Dedifferentiated amniotic fluid mesenchymal stem cell (primary cell): ENCODE results near the gene KIF7.

Source experiments
- DNase-seq: peaks from one replicate; pipeline ENCODE4 v3.0.0-alpha.2; 2016; ENCODE audit errors: extremely low spot score

Gene KIF7

DNA sequence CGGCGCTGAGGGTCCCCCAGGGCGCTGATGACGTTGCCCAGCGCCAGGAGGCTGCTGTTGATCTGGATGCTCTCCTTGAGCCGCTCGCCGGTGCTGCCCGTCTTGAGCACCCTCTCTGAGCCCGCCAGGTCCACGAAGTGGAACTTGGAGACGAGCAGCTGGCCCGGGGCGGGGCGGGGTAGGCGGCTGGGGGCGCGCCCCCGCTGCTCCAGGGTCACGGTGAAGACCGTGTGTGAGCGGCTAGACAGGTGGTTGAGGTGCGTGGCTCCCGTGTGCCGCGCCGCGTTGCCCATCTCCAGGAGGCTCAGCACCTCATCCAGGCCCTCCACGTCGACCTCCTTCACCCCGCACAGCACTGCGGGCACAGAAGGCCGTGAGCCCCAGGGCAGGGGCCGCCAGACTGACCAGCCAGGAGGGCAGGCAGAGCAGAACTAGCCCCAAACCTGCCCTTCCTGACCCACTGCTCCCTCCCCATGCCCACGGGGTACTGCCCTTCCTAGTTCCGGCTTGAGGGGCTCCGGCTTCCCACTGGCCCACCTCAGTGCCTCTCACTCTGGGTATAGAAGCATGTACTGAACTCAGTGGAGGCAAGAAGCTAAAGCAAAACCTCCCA lies 6.1 kb downstream of the KIF7 start:
- no peak for DNase-seq

DNA sequence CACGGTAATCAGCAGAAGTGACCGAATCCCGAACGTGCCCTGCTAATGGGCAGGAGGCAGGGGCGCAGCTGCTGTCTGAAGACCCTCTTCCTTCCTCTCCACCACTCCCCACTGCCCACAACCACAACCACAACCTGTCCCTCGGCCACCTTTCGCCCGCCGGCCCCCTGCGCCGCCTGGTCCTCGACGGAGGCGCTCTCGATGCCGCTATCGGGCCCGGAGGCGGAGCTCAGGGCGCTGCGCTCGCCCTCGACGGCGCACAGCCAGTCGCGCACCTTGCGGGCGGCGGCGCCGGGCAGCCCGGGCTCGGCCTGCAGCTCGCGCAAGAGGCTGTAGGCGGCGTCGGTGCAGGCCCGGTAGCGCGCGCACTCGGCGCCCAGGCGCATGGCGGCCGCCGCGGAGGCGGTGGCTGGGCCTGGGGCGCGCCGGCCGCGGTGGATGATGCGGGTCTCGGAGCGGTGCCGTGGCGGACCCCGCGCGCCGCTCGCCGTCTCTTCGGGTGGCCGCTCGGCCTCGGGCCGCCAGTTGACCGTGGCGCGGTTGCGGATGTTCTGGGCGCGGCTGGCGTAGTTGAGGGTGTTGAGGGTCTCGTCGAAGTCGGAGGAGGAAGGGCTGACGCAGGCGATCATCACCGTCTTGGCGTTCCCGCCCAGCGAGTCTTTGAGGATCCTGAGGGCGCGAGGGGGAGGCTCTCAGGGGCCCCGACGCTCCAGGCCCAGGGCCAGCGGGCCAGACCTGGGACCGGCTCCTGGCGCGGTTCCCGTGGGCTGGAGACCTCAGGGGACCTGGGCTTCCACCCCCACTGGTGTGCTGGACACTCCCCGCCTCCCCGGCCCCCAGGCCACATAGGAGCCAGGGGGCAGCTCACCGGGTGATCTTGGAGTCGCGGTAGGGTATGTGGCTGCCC lies 6.9 kb downstream of the KIF7 start:
- DNase-seq: no peak

DNA sequence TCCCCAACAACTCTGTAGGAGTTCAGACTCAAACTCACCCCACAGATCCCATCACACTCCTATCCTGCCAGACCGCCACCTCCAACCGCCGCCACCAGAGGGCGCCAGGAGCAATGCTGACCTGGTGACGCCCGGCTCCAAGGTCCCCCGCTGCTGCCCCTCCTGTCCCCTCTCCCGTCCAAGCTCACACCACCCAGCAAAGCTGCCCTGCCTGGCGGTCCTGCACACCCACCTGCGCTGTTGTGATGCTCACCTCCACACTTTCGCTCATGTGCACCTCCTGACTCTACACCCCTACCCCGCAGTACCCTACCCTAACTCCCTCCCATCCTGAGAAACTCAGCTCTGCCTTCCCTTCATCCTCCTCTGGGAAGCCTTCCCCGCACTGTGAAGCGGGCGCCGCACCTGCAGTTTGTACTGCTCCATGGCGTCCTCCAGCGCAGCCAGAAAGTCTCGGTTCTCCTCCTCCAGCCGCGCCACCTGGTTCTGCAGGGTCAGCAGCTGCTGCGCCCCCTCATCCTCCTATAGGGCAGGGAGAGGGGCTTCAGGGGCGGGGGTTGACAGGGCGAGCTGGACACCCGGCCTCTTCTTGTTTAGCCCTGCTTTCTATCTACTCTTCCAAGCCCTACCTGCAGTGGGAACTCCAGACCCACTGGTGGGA lies 7.9 kb downstream of the KIF7 start:
- peak; percentile 27 for DNase-seq

DNA sequence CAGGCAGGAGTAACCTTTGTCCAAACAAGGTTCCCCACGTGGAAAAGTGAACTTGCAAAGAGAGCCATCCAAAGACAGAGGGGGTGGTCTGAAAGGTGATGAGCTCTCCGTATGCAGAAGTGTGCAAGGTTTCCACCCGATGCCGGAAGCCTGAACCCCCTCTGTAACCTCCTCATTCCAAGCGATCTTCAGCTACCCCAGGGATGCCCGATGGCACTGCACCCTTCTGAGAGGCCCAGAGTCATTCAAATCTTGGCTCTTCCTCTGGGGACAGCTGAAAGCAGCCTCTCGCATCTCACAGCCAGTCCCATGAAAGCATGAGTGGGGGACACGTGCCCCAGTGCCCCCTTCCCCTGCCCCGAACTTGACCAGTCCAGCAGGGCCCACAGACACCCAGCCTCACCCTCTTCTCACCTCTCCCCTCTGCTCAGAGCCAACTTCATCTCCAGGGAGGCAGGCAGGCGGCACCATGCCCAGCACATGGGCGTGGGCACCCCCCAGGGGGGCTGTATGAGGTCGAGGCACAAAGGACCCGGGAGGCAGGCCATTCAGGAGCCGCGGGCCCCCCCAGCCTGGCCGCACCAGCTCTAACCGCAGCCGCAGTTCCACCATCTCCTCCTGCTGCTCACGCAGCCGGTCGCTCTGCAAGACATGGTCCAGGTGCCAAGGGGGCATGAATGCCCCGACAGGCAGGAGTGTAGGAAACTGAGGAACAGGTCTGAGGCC lies 8.7 kb downstream of the KIF7 start:
- DNase-seq: no peak

DNA sequence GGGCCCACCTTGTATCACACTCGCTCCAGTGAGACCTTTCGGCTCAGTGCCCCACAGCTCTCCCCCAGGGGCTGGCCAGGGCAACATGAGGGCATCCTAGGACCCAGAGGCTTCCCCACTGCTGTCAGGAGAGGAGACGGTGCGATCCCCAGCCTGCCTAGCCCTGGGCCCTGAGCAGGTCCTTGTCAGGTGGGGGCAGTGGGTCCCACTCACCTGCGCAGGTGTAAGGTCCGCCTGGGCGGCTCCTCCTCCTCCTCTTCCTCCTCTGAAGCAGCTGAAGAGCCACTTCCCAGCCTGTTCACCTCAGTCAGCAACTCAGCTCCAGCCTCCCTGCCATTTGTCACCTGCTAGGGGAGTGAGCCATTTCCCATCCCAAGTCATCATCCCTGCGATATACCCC lies 9.6 kb downstream of the KIF7 start:
- no peak for DNase-seq

DNA sequence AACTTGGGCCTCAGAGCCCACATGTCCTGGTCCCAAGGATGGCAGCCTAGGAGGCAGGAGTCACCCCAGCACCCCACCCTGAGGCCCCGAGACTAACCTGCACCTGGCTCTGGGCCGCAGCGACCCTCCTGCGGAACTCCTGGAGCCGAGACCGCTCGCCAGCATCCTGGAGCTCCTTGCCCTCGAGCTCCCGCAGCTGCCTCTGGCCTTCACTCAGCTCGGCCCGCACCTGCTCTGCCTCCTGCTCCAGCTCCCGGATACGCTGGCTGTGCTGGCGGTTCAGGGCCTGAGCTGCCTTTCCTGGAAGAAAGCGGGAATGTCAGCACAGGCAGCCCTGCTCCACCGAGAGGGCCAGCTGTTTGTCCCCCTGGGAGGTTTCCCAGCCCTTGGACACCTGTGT lies 13.2 kb downstream of the KIF7 start:
- DNase-seq: no peak

DNA sequence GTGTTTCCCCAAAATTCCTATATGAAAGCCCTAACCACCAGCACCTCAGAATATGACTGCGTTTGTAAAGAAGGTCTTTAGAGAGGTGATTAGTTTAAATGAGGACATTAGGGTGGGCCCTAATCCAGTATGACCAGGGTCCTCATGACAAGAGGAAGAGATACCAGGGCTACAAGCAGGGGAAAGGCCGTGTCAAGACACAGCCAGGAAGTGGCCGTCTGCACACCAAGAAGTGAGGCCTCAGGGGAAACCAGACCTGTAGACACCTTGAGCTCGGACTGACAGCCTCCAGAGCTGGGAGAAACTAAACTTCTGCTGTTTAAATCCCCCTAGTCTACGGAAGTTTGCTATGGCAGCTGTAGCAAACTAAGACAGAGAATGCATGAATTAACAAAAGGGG lies 14.2 kb downstream of the KIF7 start:
- no peak for DNase-seq

DNA sequence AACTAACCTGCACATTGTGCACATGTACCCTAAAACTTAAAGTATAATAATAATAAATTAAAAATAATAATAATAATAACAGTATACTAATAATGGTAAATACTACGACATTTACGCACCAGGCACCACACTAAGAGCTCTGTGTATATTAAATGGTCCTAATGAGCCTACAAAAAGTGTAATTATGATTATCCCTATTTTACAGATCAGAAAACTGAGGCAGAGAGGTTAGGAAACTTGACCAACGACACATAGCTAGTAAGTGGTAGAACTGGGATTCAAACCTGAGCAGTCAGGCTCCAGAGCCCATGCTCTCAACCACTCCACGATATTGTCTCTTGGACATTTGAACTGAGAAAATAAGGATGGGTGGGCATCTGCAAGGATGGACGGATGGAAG lies 15.0 kb downstream of the KIF7 start:
- DNase-seq: no peak

DNA sequence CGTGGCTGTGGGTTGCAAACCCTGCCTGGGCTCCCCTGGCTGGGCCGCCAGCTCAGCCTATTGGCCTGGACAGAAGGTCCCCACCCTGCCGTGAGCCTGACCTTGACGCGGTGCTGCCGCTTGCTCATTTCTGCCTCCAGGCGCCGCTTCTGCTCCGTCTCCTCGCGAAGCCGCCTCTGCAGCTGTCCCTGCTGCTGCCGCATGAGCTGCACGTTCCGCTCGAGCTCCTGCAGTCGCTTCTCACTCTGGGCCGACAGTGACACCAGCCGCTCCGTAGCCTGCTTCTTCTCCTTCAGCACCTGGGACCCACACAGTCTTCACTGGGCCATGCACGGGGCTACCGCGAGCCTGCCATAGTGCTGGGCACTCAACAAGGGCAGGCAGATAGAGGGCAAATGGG lies 21.7 kb downstream of the KIF7 start:
- DNase-seq: no peak

DNA sequence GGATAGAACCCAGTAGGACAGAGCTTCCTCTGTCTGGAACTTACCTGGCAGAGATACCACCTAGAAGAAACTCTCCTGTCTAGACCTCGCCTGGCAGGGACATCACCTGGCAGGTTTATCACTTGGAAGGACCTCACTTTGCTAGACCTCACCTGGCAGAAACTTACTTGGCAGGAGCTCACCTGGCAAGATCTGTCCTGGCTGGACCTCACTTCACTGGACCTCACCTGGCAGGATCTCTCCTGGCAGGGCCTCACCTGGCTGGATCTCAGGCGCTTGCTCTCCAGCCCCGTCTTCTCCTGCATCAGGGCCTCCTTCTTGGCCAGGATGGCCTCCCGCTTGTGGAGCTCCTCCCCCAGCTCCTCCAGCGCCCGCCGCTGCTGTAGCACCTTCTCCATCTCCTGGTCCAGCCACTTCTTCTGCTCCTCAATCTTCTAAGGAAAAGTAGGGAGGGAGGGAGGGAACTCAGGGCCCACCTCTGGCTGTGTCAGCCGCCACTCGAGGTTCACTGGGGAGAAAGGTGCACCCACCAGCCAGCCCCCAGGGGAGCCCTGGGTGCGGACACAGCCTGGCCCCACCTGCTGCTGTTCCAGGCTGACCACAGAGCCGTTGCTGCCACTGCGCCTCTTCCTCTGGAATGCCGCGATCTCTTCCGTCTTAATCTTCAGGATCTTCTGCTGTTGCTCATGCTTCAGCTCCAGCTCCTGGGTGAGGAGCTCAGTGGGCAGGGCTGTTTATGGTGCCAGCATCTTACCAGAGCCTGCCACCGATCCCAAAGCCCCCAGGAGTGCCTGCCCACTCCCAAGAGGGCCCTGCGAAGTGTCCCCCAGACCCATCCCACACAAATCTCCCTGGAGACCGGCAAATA lies 22.5 kb downstream of the KIF7 start:
- no peak for DNase-seq

DNA sequence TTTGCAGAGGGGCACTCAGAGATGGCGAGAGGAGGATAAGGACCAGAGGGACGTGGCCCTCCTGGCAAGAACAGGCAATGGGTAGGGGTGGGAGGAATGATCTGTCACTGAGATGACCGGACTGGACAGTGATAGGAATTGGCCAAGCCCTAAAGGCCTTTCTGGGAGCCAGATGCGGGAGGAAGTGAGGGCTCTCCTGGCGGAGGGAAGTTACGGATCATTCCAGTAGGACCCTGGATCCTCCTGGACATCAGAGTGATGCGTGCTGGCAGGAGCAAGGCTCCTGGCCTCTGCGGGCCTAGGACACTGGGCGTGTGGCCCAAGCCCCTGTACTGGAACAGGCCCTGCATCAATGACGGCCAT lies 23.4 kb downstream of the KIF7 start:
- DNase-seq: no peak

DNA sequence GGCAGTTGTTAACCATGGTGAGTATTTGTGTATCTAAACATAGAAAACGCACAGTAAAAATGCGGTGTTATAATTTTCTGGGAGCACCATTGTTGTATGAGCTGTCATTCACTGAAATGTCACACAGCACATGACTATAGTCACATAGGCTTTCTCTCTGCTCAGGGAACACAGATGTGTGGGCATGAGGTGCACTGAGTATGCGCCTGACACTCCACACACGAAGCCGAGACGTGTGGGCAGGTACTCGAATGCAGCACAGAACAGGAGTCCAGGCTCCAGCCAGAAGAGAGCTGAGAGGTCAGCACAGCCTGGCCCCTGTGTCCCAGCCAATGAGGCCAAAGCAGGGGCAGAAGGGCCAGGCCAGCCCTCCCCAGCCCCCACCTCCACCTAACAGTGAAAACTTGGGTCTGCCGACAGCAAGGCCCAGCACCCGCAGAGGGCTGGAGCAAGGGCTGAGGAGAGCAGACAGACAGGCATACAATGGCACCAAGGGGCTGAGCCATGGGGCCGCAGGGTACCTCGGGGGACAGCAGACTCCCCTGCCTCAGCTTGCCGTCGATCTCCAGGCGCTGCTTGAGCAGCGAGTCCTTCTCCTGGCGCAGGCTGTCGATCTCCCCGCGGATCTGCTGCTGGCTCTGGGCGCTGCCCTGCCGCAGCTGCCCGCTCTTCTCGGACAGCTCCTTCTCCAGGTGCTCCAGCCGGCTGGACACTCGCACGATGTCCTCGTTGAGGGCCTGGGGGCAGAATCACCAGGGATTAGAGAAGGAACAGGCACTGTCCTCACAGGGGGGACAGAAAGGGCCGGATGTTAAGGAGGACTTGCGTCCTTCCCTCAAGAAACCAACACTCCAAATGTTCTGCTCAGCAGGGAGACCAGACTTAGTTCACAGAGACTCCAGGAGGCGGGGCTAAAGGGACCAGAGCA lies 24.0 kb downstream of the KIF7 start:
- no peak for DNase-seq

DNA sequence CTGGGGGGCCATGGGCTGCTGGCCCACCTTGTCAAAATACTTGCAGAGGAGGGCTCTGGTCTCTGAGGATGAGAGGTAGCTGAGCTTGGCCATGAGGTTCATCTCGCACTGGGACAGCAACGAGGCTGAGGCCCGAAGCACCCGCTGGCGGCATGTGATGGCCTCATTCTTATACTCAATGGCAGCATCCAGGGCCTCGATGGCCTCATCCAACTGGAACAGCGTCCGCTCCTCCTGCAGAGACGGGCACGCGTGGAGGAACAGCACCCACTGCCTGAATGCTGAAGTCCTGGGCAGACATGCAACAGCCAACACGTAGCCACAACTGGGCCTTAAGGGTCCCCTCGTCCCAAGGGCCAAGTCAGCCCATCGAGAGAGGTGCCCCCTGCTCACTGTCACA lies 25.0 kb downstream of the KIF7 start:
- no peak for DNase-seq

DNA sequence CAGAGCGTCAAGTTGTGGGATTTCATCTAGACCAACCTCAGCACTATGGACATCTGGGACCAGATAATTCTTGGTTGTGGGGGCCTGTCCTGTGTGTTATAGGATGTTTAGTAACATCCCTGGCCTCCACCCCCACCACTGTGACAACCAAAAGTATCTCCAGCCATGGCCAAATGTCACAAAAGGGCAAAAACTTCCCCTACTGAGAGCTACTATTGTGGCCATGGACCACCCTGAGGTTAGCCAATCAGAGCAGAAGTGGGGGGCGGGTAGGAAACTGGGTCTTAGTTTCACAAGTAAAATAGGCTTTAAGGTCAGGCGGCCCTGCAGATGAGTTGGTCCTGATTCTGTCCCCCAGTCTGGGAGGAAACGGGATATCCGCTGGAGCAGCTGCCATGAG lies 25.4 kb downstream of the KIF7 start:
- DNase-seq: no peak

DNA sequence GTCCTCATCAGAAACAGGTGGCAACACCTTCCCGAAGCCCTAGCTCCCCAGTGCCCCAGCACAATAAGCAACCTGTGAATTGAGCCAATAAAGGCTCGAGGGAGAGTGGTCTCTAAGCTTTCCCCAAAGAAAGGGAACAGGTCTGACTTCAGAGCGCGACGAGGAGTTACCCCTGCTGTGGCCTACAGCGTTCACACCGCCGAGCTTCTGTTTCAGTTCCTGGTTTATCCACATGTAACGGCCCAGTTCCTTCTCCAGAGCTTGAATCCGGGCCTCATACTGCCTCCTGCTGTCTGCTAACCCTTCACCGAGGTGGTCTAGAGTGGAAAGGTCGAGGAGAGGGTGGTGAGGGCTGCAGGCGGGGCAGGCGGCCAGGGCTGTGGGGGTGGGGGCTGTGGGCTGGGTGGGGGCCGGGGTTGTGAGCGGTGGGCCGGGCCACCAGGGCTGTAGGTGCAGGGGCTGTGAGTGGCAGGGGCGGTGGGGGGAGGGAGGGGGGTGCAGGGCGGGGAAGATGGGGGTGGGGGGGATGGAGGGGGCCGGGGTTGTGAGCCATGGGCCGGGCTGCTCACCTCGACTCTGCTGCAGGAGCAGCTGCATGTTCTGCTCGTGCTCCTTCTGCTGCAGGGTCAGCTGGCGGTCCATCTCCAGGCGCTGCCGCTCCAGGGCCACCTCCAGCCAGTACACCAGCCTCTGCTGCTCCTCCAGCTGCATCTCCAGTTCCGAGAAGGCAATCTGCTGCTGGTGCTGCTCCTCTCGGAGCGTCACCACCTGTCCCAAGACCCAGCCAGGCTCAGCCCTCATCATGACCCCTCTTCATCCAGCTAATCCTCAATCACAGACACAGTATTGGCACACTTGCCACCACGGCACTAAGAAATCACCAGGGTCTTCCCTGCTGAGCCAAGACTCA lies 26.2 kb downstream of the KIF7 start:
- no peak for DNase-seq

DNA sequence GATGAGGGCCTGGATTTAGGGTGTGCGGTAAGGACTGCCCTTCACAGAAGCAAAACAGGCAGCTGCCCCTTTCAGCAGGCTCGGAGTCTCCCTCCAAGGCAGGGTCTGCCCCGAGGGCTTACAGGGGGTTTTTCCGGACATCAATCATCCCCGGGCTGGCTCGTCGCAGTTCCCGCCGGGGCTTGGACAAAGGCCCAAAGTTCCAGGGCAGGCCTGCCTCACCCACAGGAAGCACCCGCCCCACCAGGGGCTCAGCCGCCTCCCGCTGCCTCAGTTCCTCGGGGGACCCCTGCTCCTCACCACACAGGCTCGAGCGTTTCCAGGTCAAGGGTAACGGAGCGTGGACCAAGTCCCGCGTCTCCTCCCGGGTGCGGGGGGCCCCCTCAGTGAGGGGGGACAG lies 27.0 kb downstream of the KIF7 start:
- no peak for DNase-seq

DNA sequence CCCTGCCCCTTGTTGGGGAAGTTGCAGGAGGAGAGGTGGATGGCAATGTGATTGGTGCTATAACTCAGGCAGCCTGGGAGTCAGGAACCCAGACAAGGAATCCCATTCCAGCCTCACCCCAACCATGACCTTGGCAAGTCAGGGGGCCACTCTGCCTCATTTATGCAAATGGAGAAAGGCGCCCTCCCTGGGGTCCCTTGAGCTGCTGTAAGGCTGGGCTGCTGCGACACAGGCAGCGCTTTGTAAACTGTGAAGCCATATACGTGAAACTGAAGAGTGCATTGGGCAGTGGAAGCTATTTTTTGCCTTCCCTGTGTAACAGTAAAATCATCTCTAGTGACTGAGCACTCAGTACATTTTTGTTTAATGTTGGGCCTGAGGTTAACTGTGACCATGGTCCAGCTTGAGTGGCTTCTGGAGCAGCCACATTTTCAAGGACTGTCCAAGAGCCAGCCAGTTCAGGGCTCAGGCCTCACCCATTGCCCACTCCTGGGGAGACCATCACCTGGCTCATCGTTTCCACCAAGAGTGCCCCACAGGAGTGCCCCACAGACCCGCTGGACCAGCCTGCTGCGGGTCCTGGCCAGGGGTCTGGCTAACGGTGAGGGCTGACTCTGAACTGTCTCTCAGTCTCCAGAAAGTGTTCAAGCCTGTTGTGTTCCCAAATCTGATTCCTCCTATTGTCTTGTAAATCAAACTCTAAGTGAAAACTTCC lies 27.9 kb downstream of the KIF7 start:
- no peak for DNase-seq

DNA sequence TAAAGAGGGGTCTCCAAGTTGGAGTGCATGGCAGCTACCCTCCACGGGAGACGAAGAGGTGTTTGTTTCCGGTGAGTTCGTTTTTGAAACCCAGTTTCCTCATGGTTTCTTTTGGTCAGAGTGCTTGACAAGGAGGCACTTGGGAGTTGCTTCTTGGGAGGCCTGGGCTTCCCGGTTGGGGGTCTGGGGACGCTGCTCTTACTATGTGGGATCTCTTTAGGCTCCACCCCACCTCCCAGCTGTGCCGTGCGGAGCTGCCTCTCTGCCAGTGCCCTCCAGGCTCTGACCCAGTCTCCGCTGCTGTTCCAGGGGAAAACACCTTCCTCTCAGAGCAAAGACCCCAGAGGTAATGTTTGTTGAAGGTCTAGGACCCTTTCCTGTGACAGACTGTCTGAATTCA lies 29.6 kb downstream of the KIF7 start:
- no peak for DNase-seq

DNA sequence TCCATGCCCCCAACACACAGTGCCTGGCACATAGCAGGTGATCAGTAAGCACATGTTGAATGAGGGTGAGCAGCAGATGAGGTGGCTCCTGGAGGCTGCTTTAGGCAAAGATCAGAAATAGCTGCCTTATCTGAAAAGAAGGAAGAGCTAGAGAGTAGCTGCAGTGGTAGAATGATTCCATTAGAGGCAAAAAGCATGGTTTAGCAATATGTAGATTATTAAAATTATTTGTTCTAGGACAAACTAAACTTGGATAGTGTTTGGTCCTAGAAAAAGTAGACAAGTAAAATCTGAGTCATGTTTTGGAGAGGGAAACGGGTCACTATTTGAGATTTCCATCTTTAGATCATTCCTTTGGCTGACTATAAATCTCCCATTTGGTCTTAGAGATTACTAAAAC lies 32.1 kb downstream of the KIF7 start:
- DNase-seq: no peak
